GM10266 (cell line): ENCODE measurements around the gene ITGB3.

Experiments used
- DNase-seq: peaks from one replicate; pipeline ENCODE4 v3.0.0; 2012; ENCODE audit errors: extremely low spot score
- TF ChIP-seq, protein P1 (sequence below): IDR thresholded peaks from 2 replicates; pipeline ENCODE4 v1.5.1; 2012; ENCODE audit warnings: mild to moderate bottlenecking, low read depth; ENCODE audit not compliant: control insufficient read depth, insufficient read depth; ENCODE audit errors: missing control alignments

The ITGB3 gene

DNA sequence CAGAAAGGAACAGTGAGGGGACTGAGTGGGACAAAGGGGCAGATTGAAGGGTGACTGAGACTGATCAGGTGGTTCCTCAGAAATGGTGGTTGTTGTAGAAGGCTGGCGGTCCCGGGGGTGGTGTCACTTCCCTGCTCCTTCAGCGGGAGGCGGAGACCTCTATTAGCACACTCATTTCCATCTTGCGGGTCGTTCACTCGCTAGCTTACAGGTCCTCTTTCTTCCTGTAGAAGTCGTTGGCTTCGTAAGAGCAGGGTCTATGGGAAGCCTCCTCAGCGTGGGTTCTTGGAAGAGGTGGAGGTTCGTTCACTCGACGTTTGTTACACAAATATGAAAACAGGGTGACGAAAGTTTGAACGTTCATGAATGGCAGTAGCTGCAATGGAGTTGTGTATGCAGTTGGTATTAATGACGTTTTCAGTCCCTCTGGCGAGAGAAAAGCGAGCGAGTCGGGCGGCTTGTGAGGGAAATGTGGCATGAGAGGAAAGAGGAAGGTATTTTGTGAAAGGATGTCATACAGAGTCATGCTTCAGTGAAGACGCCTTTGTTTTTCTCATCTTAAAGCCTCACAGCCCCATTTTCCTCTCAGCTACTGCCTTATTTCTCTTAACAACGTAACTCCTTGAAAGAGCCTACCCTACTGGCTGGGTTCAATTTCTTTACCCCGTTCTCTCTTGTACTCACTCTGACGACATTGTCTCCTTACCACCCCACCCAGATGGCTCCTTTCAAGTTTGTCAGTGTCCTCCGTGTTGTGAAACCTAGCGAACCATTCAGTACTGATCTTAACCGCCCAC lies 70.8 kb downstream of the ITGB3 start:
- TF ChIP-seq, protein P1, sequence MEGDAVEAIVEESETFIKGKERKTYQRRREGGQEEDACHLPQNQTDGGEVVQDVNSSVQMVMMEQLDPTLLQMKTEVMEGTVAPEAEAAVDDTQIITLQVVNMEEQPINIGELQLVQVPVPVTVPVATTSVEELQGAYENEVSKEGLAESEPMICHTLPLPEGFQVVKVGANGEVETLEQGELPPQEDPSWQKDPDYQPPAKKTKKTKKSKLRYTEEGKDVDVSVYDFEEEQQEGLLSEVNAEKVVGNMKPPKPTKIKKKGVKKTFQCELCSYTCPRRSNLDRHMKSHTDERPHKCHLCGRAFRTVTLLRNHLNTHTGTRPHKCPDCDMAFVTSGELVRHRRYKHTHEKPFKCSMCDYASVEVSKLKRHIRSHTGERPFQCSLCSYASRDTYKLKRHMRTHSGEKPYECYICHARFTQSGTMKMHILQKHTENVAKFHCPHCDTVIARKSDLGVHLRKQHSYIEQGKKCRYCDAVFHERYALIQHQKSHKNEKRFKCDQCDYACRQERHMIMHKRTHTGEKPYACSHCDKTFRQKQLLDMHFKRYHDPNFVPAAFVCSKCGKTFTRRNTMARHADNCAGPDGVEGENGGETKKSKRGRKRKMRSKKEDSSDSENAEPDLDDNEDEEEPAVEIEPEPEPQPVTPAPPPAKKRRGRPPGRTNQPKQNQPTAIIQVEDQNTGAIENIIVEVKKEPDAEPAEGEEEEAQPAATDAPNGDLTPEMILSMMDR, result no peak
- peak; percentile 63 for DNase-seq

DNA sequence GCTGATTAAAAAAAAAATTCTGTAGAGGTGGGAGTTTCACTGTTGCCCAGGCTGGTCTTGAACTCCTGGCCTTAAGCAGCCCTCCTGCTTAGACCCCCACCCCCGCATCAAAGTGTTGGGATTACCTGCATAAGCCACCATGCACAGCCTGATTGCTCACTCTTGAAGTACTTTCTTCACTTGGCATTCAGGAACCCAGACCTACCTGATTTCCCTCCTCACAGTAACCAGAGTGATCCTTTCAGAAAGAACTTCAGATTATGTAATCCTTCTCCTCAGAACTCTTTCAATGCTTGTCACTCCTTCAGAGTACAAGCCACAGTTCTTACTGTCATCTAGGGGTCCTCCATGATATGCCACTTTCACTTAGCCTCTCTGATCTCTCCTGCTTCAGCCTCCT lies 71.5 kb downstream of the ITGB3 start:
- TF ChIP-seq, protein P1, result no peak
- no peak for DNase-seq

DNA sequence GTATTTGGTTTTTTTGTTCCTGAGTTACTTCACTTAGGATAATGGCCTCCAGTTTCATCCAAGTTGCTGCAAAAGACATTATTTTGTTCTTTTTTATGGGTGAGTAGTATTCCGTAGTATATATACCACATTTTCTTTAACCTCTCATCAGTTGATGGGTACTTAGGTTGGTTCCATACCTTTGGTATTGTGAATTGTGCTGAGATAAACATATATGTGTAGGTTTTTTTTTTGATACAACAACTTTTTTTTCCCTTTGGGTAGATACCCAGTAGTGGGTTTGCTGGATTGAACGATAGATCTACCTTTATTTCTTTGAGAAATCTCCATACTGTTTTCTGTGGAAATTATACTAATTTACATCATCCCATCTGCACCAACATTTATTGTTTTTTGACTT lies 76.9 kb downstream of the ITGB3 start:
- DNase-seq, result no peak
- TF ChIP-seq, protein P1, result no peak

DNA sequence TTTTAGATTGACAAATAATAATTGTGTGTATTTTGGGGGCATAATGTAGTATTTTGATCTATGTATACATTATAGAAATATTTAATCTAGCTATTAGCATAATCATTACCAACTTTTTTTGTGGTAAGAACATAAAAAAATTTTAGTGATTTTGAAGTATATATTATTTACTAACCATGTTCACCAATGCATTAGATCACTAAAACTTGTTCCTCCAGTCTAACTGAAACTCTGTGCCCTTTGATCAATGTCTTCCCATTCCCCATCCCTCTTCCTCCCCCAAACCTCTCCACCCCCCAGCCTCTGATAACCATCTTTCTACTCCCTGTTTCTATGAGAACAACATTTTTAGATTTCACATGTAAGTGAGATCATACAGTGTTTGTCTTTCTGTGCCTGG lies 78.7 kb downstream of the ITGB3 start:
- DNase-seq, result no peak
- TF ChIP-seq, protein P1, result no peak

DNA sequence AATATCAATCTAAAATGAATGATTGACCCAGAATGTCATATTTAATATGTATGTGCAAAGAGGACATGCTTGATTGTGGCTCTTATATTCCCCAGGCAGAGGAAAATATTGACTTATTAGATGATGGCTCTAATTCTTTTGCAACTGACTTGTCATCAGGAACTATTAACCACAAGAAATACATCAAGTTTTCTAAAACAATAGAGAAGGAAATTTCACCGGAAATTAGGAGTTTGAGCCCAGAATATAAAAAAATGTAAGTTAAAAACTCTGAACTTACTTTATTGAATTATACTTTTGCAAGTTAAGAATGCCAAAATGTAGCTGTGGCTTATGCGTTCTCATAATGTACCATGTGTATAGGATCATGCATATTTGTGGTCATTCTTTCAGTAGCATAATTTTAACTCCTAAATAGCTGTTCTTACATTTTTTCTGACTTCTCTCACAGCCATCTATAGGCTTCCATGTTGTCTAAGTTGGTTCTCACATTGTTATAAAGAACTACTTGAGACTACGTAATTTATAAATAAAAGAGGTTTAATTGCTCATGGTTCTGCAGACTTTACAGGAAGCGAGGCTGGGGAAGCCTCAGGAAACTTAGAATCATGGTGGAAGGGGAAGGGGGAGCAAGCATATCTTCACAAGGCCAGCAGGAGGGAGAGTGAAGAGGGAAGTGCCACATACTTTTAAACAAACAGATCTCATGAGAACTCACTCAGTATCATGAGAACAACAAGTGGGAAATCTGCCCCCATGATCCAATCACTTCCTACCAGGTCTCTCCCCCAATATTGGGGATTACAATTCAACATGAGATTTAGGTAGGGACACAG lies 81.7 kb downstream of the ITGB3 start:
- no peak for DNase-seq
- TF ChIP-seq, protein P1, result no peak

DNA sequence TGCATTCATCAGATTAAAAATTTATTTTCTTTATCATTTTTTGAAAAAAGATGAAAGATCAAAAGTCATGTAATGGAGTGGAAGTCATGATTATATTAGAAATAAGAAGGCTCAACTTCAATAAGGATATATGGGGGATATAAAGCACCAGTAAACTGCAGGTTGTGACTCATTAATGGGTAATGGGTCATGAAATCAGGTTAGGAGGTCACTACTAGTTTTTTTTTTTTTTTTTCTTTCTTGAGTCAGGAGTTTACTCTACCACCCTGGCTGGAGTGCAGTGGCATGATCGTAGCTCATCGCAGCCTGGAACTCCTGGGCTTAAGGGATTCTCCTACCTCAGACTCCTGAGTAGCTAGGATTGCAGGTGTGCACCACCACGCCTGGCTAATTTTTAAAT lies 84.4 kb downstream of the ITGB3 start:
- no peak for DNase-seq
- TF ChIP-seq, protein P1, result no peak

DNA sequence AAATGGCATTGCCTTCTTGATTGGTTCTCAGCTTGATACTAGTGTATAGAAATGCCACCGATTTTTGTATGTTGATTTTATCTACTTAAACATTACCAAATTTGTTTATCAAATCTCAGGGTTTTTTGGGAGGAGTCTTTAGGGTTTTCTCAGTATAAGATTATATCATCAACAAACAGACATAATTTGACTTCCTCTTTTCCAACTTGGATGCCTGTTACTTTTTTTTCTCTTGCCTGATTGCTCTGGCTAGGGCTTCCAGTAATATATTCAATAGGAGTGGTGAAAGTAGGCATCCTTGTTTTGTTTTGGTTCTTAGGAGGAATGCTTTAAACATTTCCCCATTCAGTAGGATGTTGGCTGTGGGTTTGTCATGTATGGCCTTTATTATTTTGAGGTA lies 99.2 kb downstream of the ITGB3 start:
- no peak for DNase-seq
- TF ChIP-seq, protein P1, result no peak
